Upper lobe of right lung (tissue), 1 donor: ENCODE data around the gene PDE4A. TPM values are rescaled to one million over a fixed set of nuclear protein-coding genes. Genes with fewer than 3 reads are reported as not detected.
"Not testable (repeated sequence)": the region's sequence is repeated elsewhere in the genome, so short reads cannot be mapped to it uniquely, and the experiment has no call there.

ENCODE experiments used
- ATAC-seq: fragments of 200-7000 bp; cut with Tn5 transposase; one replicate; pipeline ENCODE4 v1.9.1; 2020; ENCODE audit warnings: mild to moderate bottlenecking, moderate library complexity
- DNase-seq: peaks from one replicate; pipeline ENCODE4 v3.0.0-alpha.2; 2020
- H3K27ac ChIP-seq: fragments of 200-600 bp; one replicate; pipeline ENCODE4 v1.8.0; 2022
- H3K27me3 ChIP-seq: fragments of 200-600 bp; one replicate; pipeline ENCODE4 v1.8.0; 2022; ENCODE audit warnings: mild to moderate bottlenecking
- H3K36me3 ChIP-seq: fragments of 200-600 bp; one replicate; pipeline ENCODE4 v1.8.0; 2022
- H3K4me1 ChIP-seq: fragments of 200-600 bp; one replicate; pipeline ENCODE4 v1.8.0; 2022
- H3K4me3 ChIP-seq: fragments of 200-600 bp; one replicate; pipeline ENCODE4 v1.8.0; 2022; ENCODE audit warnings: mild to moderate bottlenecking
- H3K9me3 ChIP-seq: fragments of 200-600 bp; one replicate; pipeline ENCODE4 v1.8.0; 2022
- intact Hi-C: fragments of 100-400 bp; cut with DNase I; formaldehyde crosslinking; loops from one replicate; pipeline ENCODE4 v1.11.0; 2022
- total RNA-seq: library from RNA; stranded (reverse); fragmentation: NEBNext Ultra II Directional; extraction: Animal tissue kit (Norgen Biotek cat#: 25700); gene quantifications from one replicate; pipeline ENCODE4 v1.2.1, GENCODE V29; 2021
- TF ChIP-seq, protein P1 (sequence below): fragments of 200-600 bp; IDR thresholded peaks from one replicate; pipeline ENCODE4 v1.8.0; 2022; ENCODE audit warnings: antibody characterized with exemption
- donor health status: DM: no; HTN: yes; CAD: no; lungs with severe emphysema.

Gene PDE4A
- total RNA-seq, 1 donor from 2014 or later: 35.5 TPM

DNA sequence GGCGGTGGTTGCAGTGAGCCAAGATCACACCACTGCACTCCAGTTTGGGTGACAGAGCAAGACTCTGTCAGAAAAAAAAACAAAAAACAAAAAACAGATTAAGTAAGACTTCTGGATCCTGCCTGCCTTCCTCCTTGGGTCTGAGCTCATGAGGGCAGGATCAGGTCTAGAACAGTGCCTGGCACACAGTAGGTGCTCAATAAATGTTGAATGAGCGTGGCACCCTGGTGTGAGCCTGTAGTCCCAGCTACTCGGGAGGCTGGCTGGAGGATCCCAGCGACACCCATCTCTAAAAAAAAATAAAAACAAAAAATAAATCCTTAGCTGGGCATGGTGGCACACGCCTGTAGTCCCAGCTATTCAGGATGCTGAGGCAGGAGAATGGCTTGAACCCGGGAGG is 14.1 kb upstream of the PDE4A start:
- DNase-seq (no peak), ATAC-seq (no peak)
- H3K27me3 ChIP-seq: peaks cover 7% of the 10 kb centered on the region
- H3K4me1 ChIP-seq: peaks cover 37% of the 10 kb centered on the region
- TF ChIP-seq, protein P1, sequence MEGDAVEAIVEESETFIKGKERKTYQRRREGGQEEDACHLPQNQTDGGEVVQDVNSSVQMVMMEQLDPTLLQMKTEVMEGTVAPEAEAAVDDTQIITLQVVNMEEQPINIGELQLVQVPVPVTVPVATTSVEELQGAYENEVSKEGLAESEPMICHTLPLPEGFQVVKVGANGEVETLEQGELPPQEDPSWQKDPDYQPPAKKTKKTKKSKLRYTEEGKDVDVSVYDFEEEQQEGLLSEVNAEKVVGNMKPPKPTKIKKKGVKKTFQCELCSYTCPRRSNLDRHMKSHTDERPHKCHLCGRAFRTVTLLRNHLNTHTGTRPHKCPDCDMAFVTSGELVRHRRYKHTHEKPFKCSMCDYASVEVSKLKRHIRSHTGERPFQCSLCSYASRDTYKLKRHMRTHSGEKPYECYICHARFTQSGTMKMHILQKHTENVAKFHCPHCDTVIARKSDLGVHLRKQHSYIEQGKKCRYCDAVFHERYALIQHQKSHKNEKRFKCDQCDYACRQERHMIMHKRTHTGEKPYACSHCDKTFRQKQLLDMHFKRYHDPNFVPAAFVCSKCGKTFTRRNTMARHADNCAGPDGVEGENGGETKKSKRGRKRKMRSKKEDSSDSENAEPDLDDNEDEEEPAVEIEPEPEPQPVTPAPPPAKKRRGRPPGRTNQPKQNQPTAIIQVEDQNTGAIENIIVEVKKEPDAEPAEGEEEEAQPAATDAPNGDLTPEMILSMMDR: no peak
- no peak overlapping the region for H3K4me3 ChIP-seq
- H3K36me3 ChIP-seq: no peaks in the 10 kb centered on the region
- intact Hi-C loops: no loop called here
- no peaks in the 10 kb centered on the region for H3K9me3 ChIP-seq
- no peak overlapping the region for H3K27ac ChIP-seq

GRCh38 chr19:10407096-10407495 is 13.2 kb upstream of the PDE4A start:
- no peak for DNase-seq
- Histone ChIP-seq H3K4me3 (no peak overlapping the region), H3K27me3 (peaks cover 7% of the 10 kb centered on the region), H3K36me3 (no peaks in the 10 kb centered on the region), H3K9me3 (no peaks in the 10 kb centered on the region), H3K4me1 (peaks cover 28% of the 10 kb centered on the region), H3K27ac (peak overlapping the region; percentile 36)
- TF ChIP-seq, protein P1: no peak
- ATAC-seq: no peak
- intact Hi-C loops: no loop called here

GRCh38 chr19:10408511-10409283 is 11.6 kb upstream of the PDE4A start:
- TF ChIP-seq, protein P1: no peak
- Histone ChIP-seq H3K27me3 (peaks cover 7% of the 10 kb centered on the region), H3K36me3 (no peaks in the 10 kb centered on the region), H3K27ac (peak overlapping the region; percentile 81), H3K9me3 (no peaks in the 10 kb centered on the region), H3K4me3 (no peak overlapping the region), H3K4me1 (peaks cover 23% of the 10 kb centered on the region)
- DNase-seq: peak; percentile 88
- peak; percentile 81 for ATAC-seq
- intact Hi-C loops: no loop called here

- H3K27ac ChIP-seq, H3K9me3 ChIP-seq, H3K27me3 ChIP-seq, ATAC-seq, H3K4me3 ChIP-seq, intact Hi-C loops, H3K36me3 ChIP-seq, DNase-seq: not testable (repeated sequence)
- peaks cover 13% of the 10 kb centered on the region for H3K4me1 ChIP-seq
Measured at GRCh38 chr19:10411224-10411623, 9.1 kb upstream of the PDE4A start.

DNA sequence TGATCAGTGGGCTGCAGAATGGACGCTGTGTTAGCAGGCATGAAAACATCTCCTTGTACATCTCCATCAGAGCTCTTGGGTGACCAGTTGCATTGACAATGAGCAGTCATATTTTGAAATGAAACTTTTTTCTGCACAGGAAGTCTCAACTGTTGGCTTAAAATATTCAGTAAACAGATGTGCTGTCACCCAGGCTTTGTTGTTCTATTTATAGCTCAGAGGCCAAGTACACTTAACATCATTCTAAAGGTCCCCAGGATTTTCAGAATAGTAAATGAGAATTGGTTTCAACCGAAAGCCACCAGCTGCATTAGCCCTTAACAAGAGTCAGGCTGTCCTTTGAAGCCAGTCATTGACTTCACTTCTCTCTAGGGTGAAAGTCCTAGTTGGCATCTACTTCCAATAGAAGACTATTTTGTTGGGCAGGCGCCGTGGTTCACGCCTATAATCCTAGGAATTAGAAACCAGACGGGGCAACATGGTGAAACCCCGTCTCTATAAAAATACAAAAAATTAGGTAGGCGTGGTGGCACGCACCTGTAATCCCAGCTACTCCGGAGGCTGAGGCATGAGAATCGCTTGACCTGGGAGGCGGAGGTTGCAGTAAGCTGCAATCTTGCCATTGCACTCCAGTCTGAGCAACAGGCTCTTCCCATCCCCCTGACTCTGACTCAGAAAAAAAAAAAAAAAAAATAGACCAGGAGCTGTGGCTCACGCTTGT is 7.9 kb upstream of the PDE4A start:
- TF ChIP-seq, protein P1: no peak
- Histone ChIP-seq H3K27ac (no peak overlapping the region), H3K4me1 (peaks cover 10% of the 10 kb centered on the region), H3K27me3 (peaks cover 4% of the 10 kb centered on the region), H3K9me3 (no peaks in the 10 kb centered on the region), H3K4me3 (no peak overlapping the region), H3K36me3 (no peaks in the 10 kb centered on the region)
- intact Hi-C loops: no loop called here
- ATAC-seq: no peak
- DNase-seq: no peak

- H3K36me3 ChIP-seq: no peaks in the 10 kb centered on the region
- TF ChIP-seq, protein P1: no peak
- H3K27me3 ChIP-seq: peaks cover 37% of the 10 kb centered on the region
- H3K27ac ChIP-seq: peak overlapping the region; percentile 37
- H3K9me3 ChIP-seq: no peaks in the 10 kb centered on the region
- H3K4me3 ChIP-seq: peak overlapping the region; percentile 55
- intact Hi-C loops: no loop called here
- peaks cover 28% of the 10 kb centered on the region for H3K4me1 ChIP-seq
- no peak for DNase-seq
- ATAC-seq: no peak
Measured at GRCh38 chr19:10416083-10416379, 4.3 kb upstream of the PDE4A start.
